HepG2 (cell line): Measurements from ENCODE around the gene ADCYAP1R1. TPM values are rescaled to one million over a fixed set of nuclear protein-coding genes. Genes with fewer than 3 reads are reported as not detected.

Experiments used
- ATAC-seq: fragments of 200-7000 bp; cut with Tn5 transposase; 3 replicates; pipeline ENCODE4 v1.9.1; 2020; ENCODE audit warnings: mild to moderate bottlenecking, moderate library complexity
- BruUV-seq: library from RNA; stranded (reverse); fragments of 400-500 nt; replicated peaks from 2 replicates; lab custom pipeline; 2021; lab: Mats Ljungman, UMichigan
- CTCF ChIA-PET: fragments of 300-600 bp; formaldehyde crosslinking; extraction: SDS; loops from one replicate; lab custom pipeline; 2021; ENCODE audit warnings: low total read pairs, inconsistent platforms, low intra/inter-chr PET ratio; lab: Yijun Ruan, JAX
- POLR2A ChIA-PET: fragments of 350-600 bp; sonication (Branson Sonifier 250); formaldehyde crosslinking; loops from one replicate; lab custom pipeline; 2020; ENCODE audit warnings: antibody characterized with exemption, inconsistent platforms; lab: Yijun Ruan, JAX
- DNase-seq: peaks from one replicate; pipeline ENCODE4 v3.0.0-alpha.2; 2015; ENCODE audit warnings: low spot score
- FAIRE-seq: peaks from 3 replicates; lab custom pipeline; 2011; peaks lifted over from hg19 to GRCh38; lab: Jason Lieb, UNC
- H2AFZ ChIP-seq: one replicate; pipeline ENCODE4 v1.6.1; 2011; ENCODE audit warnings: low read length, inconsistent platforms
- H3K27ac ChIP-seq: fragments of 300-600 bp; 3 replicates; pipeline ENCODE4 v1.8.0; 2011; ENCODE audit warnings: mixed run types, mild to moderate bottlenecking, mixed read lengths, low read length, inconsistent platforms; ENCODE audit not compliant: insufficient read depth; ENCODE audit errors: extremely low read length
- H3K27me3 ChIP-seq, 2 experiments: fragments of 200-600 bp in 1 of 2; 2 replicates in 1 of 2; 3 replicates in 1 of 2; pipeline versions ENCODE4 v1.6.0 to v1.8.0; 2011; ENCODE audit warnings: low read length in 2 of 2, mild to moderate bottlenecking in 2 of 2, moderate library complexity in 2 of 2, inconsistent platforms in 1 of 2; ENCODE audit not compliant: insufficient read depth in 2 of 2, control insufficient read depth in 1 of 2
- H3K36me3 ChIP-seq, 2 experiments: fragments of 200-600 bp in 1 of 2; replicated peaks in 1 of 2; 2 replicates in 1 of 2; 3 replicates in 1 of 2; pipeline versions ENCODE4 v1.5.1 to v1.8.0; 2011; ENCODE audit warnings: low read length in 2 of 2, inconsistent platforms in 1 of 2; ENCODE audit not compliant: insufficient read depth in 2 of 2, control insufficient read depth in 1 of 2
- H3K4me1 ChIP-seq: 2 replicates; pipeline ENCODE4 v1.5.1; 2012; ENCODE audit warnings: low read length, inconsistent platforms; ENCODE audit not compliant: insufficient read depth
- H3K4me2 ChIP-seq: 2 replicates; pipeline ENCODE4 v1.6.0; 2011; ENCODE audit warnings: low read depth, low read length, inconsistent platforms
- H3K4me3 ChIP-seq, 3 experiments: fragments of 200-600 bp in 1 of 3; sonication (generic), shearing (Covaris generic) in 1 of 3; replicated peaks in 1 of 3; 2 replicates each; pipeline ENCODE4 v1.5.1; 2011 to 2016; ENCODE audit warnings: low read length in 3 of 3, inconsistent platforms in 2 of 3, low read depth in 2 of 3, mild to moderate bottlenecking in 2 of 3, control low read depth in 1 of 3, mixed read lengths in 1 of 3; ENCODE audit not compliant: insufficient read depth in 1 of 3
- H3K79me2 ChIP-seq: one replicate; pipeline ENCODE4 v1.6.1; 2011; ENCODE audit warnings: low read length, inconsistent platforms; ENCODE audit not compliant: insufficient read depth
- H3K9ac ChIP-seq: 2 replicates; pipeline ENCODE4 v1.6.0; 2011; ENCODE audit warnings: mild to moderate bottlenecking, low read depth, low read length, inconsistent platforms; ENCODE audit not compliant: insufficient read depth
- H3K9me3 ChIP-seq: 2 replicates; pipeline ENCODE4 v1.5.1; 2012; ENCODE audit warnings: mild to moderate bottlenecking, low read length
- H4K20me1 ChIP-seq: 2 replicates; pipeline ENCODE4 v1.6.0; 2011; ENCODE audit warnings: inconsistent platforms, mild to moderate bottlenecking, low read length, moderate library complexity; ENCODE audit not compliant: insufficient read depth
- GLI4 ChIP-seq: sonication (generic); formaldehyde crosslinking; IDR thresholded peaks from 2 replicates; pipeline ENCODE4 v1.5.1; 2020; ENCODE audit warnings: missing genetic modification reagents, mild to moderate bottlenecking, moderate library complexity, borderline replicate concordance
- NFE2L2 ChIP-seq: fragments of 150-350 bp; IDR thresholded peaks from 2 replicates; pipeline ENCODE4 v1.6.1; 2014; ENCODE audit warnings: low read length
- SIN3A ChIP-seq: IDR thresholded peaks from 2 replicates; pipeline ENCODE4 v1.6.1; 2011; ENCODE audit warnings: low read depth, mild to moderate bottlenecking, control low read depth, low read length, borderline replicate concordance
- WGBS: methylation state at CpG from one replicate; pipeline ENCODE4 v1.1.6; 2017; ENCODE audit warnings: low lambda C conversion rate; 5-methylcytosine and 5-hydroxymethylcytosine counted together
- in situ Hi-C: cut with HindIII; loops from 2 replicates; pipeline ENCODE4 v1.10.0; 2017; ENCODE audit warnings: low pct_unique_long_range_greater_than_20kb; ENCODE audit not compliant: extremely low pct_ligation_motif_present
- intact Hi-C: fragments of 100-400 bp; cut with micrococcal nuclease; formaldehyde crosslinking; loops from one replicate; pipeline ENCODE4 v1.10.0; 2022; ENCODE audit not compliant: unreplicated experiment
- polyA plus RNA-seq, 8 experiments: library from polyadenylated mRNA; depleted of rRNA in 3 of 8; stranded (reverse) in 7 of 8; unstranded in 1 of 8; fragments of >200 nt; fragmentation: Illumina TruSeq in 4 of 8; extraction: Trizol in 4 of 8; gene quantifications; 2 replicates each; pipeline versions ENCODE4 v1.2.1 to v1.2.3, GENCODE V29; 2011 to 2016; ENCODE audit warnings: low read depth in 4 of 8, missing spikeins in 1 of 8, mixed read lengths in 1 of 8; ENCODE audit not compliant: insufficient read depth in 1 of 8
- total RNA-seq, 5 experiments: library from RNA; depleted of rRNA; stranded (reverse); fragments of >200 nt; fragmentation: Illumina TruSeq; extraction: Trizol; gene quantifications; 2 replicates each; pipeline ENCODE4 v1.2.3, GENCODE V29; 2016; ENCODE audit warnings: low read depth in 1 of 5
- TF ChIP-seq, protein P1 (sequence below): fragments of 450-650 bp; IDR thresholded peaks from 2 replicates; pipeline ENCODE4 v1.6.1; 2017; ENCODE audit warnings: mild to moderate bottlenecking
- TF ChIP-seq, protein P2 (sequence below): sonication (generic); formaldehyde crosslinking; IDR thresholded peaks from 2 replicates; pipeline ENCODE4 v1.9.0; 2021; ENCODE audit warnings: mild to moderate bottlenecking, missing genetic modification reagents
- TF ChIP-seq, protein P3 (sequence below): sonication (generic); formaldehyde crosslinking; IDR thresholded peaks from 2 replicates; pipeline ENCODE4 v1.4.0; 2020; ENCODE audit warnings: missing genetic modification reagents

ADCYAP1R1 gene
- total and polyA plus RNA-seq, 2 of the 13 experiments (the other 11 are each of a cell fraction or from before 2014, with no cell fraction given), result not detected

DNA sequence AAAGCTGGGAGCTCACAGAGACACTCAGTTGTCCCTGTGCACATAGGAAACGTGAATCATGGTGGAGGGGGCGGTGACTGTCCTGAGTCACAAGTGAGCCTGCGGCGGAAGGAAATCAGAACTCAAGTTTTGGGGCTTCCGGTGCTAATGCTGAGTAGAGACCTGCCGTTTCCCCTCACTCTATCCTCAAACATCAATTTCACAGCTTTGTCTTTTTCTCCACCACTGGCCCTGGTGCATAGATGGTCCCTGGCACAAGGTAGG, 21.9 kb downstream of the ADCYAP1R1 start:
- no peaks in the 10 kb centered on the region for H3K36me3 ChIP-seq
- no peaks in the 10 kb centered on the region for H3K4me1 ChIP-seq
- H3K9ac ChIP-seq, result no peak overlapping the region
- no TSS peak for BruUV-seq
- DNase-seq, result no peak
- H2AFZ ChIP-seq, result no peak overlapping the region
- no peaks in the 10 kb centered on the region for H3K79me2 ChIP-seq
- TF ChIP-seq, protein P1, sequence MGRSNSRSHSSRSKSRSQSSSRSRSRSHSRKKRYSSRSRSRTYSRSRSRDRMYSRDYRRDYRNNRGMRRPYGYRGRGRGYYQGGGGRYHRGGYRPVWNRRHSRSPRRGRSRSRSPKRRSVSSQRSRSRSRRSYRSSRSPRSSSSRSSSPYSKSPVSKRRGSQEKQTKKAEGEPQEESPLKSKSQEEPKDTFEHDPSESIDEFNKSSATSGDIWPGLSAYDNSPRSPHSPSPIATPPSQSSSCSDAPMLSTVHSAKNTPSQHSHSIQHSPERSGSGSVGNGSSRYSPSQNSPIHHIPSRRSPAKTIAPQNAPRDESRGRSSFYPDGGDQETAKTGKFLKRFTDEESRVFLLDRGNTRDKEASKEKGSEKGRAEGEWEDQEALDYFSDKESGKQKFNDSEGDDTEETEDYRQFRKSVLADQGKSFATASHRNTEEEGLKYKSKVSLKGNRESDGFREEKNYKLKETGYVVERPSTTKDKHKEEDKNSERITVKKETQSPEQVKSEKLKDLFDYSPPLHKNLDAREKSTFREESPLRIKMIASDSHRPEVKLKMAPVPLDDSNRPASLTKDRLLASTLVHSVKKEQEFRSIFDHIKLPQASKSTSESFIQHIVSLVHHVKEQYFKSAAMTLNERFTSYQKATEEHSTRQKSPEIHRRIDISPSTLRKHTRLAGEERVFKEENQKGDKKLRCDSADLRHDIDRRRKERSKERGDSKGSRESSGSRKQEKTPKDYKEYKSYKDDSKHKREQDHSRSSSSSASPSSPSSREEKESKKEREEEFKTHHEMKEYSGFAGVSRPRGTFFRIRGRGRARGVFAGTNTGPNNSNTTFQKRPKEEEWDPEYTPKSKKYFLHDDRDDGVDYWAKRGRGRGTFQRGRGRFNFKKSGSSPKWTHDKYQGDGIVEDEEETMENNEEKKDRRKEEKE, result no peak
- WGBS, result 40% methylated on average over 6 of the region's 6 CpGs
- H4K20me1 ChIP-seq, result no peaks in the 10 kb centered on the region
- H3K27ac ChIP-seq, result no peak overlapping the region
- ChIA-PET POLR2A (no interaction called here), CTCF (no interaction called here)
- H3K9me3 ChIP-seq, result no peaks in the 10 kb centered on the region
- ATAC-seq, result no peak
- peaks cover 0 to 45% of the 10 kb centered on the region in 2 experiments; a peak in 3 of 5 replicates for H3K27me3 ChIP-seq
- in situ Hi-C loops (no loop called here), intact Hi-C loops (no loop called here)
- no peak overlapping the region for H3K4me2 ChIP-seq
- no peak for FAIRE-seq
- H3K4me3 ChIP-seq, result no peak overlapping the region

DNA sequence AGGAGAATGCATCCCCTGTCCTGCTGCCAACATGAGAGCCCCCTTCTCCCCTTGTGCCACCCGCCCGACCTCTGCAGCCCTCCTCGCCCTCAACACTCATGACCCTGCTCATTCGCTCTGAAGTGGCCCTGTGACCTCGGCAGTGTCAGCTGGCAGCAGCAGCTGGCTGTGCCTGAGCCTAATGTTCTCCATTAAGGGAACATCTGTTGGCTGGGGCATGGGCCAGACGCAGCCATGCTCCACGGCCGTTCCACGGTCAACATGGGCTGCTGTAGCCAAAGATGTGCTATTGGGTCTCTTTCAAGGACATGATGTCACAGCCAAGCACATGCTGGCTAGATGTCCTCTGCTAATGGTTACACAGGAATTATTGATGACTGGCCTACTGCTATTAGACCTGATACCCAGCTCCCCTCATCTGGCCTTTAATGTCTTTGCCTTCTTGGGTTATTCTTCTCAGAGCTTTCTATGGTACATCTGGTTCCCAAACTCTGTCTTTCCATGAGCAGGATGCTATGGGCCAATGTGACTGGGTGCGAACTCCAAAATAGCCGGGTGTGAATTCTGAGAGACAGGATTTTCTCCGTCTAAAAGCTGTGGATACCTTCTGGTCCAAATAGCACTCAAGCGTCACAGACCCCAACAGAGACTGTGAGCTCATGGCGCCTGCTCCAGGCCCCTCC, 22.4 kb downstream of the ADCYAP1R1 start:
- DNase-seq (no peak), ATAC-seq (no peak), FAIRE-seq (no peak)
- H3K27ac ChIP-seq, result no peak overlapping the region
- POLR2A ChIA-PET, result no interaction called here
- no peak overlapping the region for H3K9ac ChIP-seq
- no peaks in the 10 kb centered on the region for H3K9me3 ChIP-seq
- no peak overlapping the region for H3K4me2 ChIP-seq
- H3K27me3 ChIP-seq, result peaks cover 0 to 45% of the 10 kb centered on the region in 2 experiments; a peak in 3 of 5 replicates
- intact Hi-C loops, result no loop called here
- no peaks in the 10 kb centered on the region for H4K20me1 ChIP-seq
- CTCF ChIA-PET, result no interaction called here
- no TSS peak for BruUV-seq
- in situ Hi-C loops, result no loop called here
- 4% methylated on average over 9 of the region's 14 CpGs for WGBS
- H3K4me1 ChIP-seq, result no peaks in the 10 kb centered on the region
- no peak overlapping the region for H3K4me3 ChIP-seq
- H3K79me2 ChIP-seq, result no peaks in the 10 kb centered on the region
- no peak overlapping the region for H2AFZ ChIP-seq
- H3K36me3 ChIP-seq, result no peaks in the 10 kb centered on the region
- TF ChIP-seq, protein P2, sequence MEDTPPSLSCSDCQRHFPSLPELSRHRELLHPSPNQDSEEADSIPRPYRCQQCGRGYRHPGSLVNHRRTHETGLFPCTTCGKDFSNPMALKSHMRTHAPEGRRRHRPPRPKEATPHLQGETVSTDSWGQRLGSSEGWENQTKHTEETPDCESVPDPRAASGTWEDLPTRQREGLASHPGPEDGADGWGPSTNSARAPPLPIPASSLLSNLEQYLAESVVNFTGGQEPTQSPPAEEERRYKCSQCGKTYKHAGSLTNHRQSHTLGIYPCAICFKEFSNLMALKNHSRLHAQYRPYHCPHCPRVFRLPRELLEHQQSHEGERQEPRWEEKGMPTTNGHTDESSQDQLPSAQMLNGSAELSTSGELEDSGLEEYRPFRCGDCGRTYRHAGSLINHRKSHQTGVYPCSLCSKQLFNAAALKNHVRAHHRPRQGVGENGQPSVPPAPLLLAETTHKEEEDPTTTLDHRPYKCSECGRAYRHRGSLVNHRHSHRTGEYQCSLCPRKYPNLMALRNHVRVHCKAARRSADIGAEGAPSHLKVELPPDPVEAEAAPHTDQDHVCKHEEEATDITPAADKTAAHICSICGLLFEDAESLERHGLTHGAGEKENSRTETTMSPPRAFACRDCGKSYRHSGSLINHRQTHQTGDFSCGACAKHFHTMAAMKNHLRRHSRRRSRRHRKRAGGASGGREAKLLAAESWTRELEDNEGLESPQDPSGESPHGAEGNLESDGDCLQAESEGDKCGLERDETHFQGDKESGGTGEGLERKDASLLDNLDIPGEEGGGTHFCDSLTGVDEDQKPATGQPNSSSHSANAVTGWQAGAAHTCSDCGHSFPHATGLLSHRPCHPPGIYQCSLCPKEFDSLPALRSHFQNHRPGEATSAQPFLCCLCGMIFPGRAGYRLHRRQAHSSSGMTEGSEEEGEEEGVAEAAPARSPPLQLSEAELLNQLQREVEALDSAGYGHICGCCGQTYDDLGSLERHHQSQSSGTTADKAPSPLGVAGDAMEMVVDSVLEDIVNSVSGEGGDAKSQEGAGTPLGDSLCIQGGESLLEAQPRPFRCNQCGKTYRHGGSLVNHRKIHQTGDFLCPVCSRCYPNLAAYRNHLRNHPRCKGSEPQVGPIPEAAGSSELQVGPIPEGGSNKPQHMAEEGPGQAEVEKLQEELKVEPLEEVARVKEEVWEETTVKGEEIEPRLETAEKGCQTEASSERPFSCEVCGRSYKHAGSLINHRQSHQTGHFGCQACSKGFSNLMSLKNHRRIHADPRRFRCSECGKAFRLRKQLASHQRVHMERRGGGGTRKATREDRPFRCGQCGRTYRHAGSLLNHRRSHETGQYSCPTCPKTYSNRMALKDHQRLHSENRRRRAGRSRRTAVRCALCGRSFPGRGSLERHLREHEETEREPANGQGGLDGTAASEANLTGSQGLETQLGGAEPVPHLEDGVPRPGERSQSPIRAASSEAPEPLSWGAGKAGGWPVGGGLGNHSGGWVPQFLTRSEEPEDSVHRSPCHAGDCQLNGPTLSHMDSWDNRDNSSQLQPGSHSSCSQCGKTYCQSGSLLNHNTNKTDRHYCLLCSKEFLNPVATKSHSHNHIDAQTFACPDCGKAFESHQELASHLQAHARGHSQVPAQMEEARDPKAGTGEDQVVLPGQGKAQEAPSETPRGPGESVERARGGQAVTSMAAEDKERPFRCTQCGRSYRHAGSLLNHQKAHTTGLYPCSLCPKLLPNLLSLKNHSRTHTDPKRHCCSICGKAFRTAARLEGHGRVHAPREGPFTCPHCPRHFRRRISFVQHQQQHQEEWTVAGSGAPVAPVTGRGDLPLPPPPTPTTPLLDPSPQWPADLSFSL (CRISPR knock-in tag), result no peak
- TF ChIP-seq NFE2L2 (no peak), GLI4 (no peak), SIN3A (no peak)
- TF ChIP-seq, protein P3, sequence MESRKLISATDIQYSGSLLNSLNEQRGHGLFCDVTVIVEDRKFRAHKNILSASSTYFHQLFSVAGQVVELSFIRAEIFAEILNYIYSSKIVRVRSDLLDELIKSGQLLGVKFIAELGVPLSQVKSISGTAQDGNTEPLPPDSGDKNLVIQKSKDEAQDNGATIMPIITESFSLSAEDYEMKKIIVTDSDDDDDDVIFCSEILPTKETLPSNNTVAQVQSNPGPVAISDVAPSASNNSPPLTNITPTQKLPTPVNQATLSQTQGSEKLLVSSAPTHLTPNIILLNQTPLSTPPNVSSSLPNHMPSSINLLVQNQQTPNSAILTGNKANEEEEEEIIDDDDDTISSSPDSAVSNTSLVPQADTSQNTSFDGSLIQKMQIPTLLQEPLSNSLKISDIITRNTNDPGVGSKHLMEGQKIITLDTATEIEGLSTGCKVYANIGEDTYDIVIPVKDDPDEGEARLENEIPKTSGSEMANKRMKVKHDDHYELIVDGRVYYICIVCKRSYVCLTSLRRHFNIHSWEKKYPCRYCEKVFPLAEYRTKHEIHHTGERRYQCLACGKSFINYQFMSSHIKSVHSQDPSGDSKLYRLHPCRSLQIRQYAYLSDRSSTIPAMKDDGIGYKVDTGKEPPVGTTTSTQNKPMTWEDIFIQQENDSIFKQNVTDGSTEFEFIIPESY, result no peak
